Retina (tissue), 1 donor: Measurements from ENCODE around the gene ST6GALNAC1.
"Not testable (repeated sequence)": the region's sequence is repeated elsewhere in the genome, so short reads cannot be mapped to it uniquely, and the experiment has no call there.

Experiments used
- DNase-seq: peaks from one replicate; pipeline ENCODE4 v3.0.0-alpha.2; 2016

Gene ST6GALNAC1

GRCh38 chr17:76641501-76641900 lies 2.1 kb downstream of the ST6GALNAC1 start:
- no peak for DNase-seq

GRCh38 chr17:76640550-76641380 lies 2.8 kb downstream of the ST6GALNAC1 start:
- no peak for DNase-seq

GRCh38 chr17:76638263-76638662 lies 5.3 kb downstream of the ST6GALNAC1 start:
- DNase-seq = no peak

GRCh38 chr17:76636486-76637206 lies 6.9 kb downstream of the ST6GALNAC1 start:
- DNase-seq = not testable (repeated sequence)

- DNase-seq = no peak
Measured at GRCh38 chr17:76635659-76636360, 7.7 kb downstream of the ST6GALNAC1 start.

- DNase-seq = no peak
Measured at GRCh38 chr17:76635039-76635438, 8.5 kb downstream of the ST6GALNAC1 start.

- DNase-seq = no peak
Measured at GRCh38 chr17:76633628-76634328, 9.8 kb downstream of the ST6GALNAC1 start.

- no peak for DNase-seq
Measured at GRCh38 chr17:76631821-76632565, 11.6 kb downstream of the ST6GALNAC1 start.

GRCh38 chr17:76630151-76630550 lies 13.4 kb downstream of the ST6GALNAC1 start:
- no peak for DNase-seq

- DNase-seq = no peak
Measured at GRCh38 chr17:76627510-76627909, 16.0 kb downstream of the ST6GALNAC1 start.

GRCh38 chr17:76626442-76626841 lies 17.1 kb downstream of the ST6GALNAC1 start:
- no peak for DNase-seq

GRCh38 chr17:76625496-76625895 lies 18.1 kb downstream of the ST6GALNAC1 start:
- DNase-seq = no peak

GRCh38 chr17:76623271-76624146 lies 20.0 kb downstream of the ST6GALNAC1 start:
- peak; percentile 87 for DNase-seq

- no peak for DNase-seq
Measured at GRCh38 chr17:76617838-76618237, 25.7 kb downstream of the ST6GALNAC1 start.

GRCh38 chr17:76614912-76615617 lies 28.5 kb downstream of the ST6GALNAC1 start:
- no peak for DNase-seq

- DNase-seq = not testable (repeated sequence)
Measured at GRCh38 chr17:76614064-76614759, 29.3 kb downstream of the ST6GALNAC1 start.

GRCh38 chr17:76612977-76613851 lies 30.3 kb downstream of the ST6GALNAC1 start:
- DNase-seq = no peak

GRCh38 chr17:76612465-76612864 lies 31.1 kb downstream of the ST6GALNAC1 start:
- DNase-seq = no peak

- DNase-seq = no peak
Measured at GRCh38 chr17:76611758-76612157, 31.8 kb downstream of the ST6GALNAC1 start.
